Measurements from ENCODE around the gene IQCK. TPM values are rescaled to one million over a fixed set of nuclear protein-coding genes. Genes with fewer than 3 reads are reported as not detected.

Gene IQCK
- total RNA-seq, 3 donors from 2014 or later, result 25.9 to 63.8 (median 34.7) TPM

GRCh38 chr16:19733551-19733950 lies 15.5 kb downstream of the IQCK start:
- H3K27ac ChIP-seq, result no peak overlapping the region
- DNase-seq (ENCODE audit: low spot score in 2 of 2), result no peak
- no peaks in the 10 kb centered on the region for H3K9me3 ChIP-seq
- intact Hi-C loops (cut with DNase I; ENCODE audit: low total_unique reads), result no loop called here
- no peak for TF ChIP-seq POLR2AphosphoS5 (IDR thresholded peaks at IDR 0.05)
- no peak for TF ChIP-seq POLR2A (IDR thresholded peaks at IDR 0.05)
- no peak for TF ChIP-seq CTCF (IDR thresholded peaks at IDR 0.05)
- no peak overlapping the region for H3K4me3 ChIP-seq
- H3K36me3 ChIP-seq, result no peaks in the 10 kb centered on the region
- no peaks in the 10 kb centered on the region for H3K4me1 ChIP-seq
- no peaks in the 10 kb centered on the region for H3K27me3 ChIP-seq

GRCh38 chr16:19735074-19735867 lies 17.2 kb downstream of the IQCK start:
- intact Hi-C loops (cut with DNase I; ENCODE audit: low total_unique reads), result no loop called here
- DNase-seq (ENCODE audit: low spot score in 2 of 2), result no peak
- H3K36me3 ChIP-seq, result no peaks in the 10 kb centered on the region
- H3K27me3 ChIP-seq, result no peaks in the 10 kb centered on the region
- no peaks in the 10 kb centered on the region for H3K9me3 ChIP-seq
- H3K4me1 ChIP-seq, result no peaks in the 10 kb centered on the region
- no peak overlapping the region for H3K4me3 ChIP-seq
- no peak overlapping the region for H3K27ac ChIP-seq
- TF ChIP-seq CTCF (IDR thresholded peaks at IDR 0.05) (no peak), POLR2AphosphoS5 (IDR thresholded peaks at IDR 0.05) (no peak), POLR2A (IDR thresholded peaks at IDR 0.05) (no peak)

- Histone ChIP-seq H3K4me1 (no peaks in the 10 kb centered on the region), H3K4me3 (no peak overlapping the region), H3K36me3 (no peaks in the 10 kb centered on the region), H3K9me3 (no peaks in the 10 kb centered on the region), H3K27me3 (no peaks in the 10 kb centered on the region), H3K27ac (no peak overlapping the region)
- intact Hi-C loops (cut with DNase I; ENCODE audit: low total_unique reads), result no loop called here
- DNase-seq (ENCODE audit: low spot score in 2 of 2), result no peak
- no peak for TF ChIP-seq POLR2AphosphoS5 (IDR thresholded peaks at IDR 0.05)
- TF ChIP-seq POLR2A (IDR thresholded peaks at IDR 0.05), result no peak
- TF ChIP-seq CTCF (IDR thresholded peaks at IDR 0.05), result no peak
Measured at GRCh38 chr16:19737306-19738038, 19.4 kb downstream of the IQCK start.

- TF ChIP-seq POLR2AphosphoS5 (IDR thresholded peaks at IDR 0.05) (no peak), CTCF (IDR thresholded peaks at IDR 0.05) (no peak), POLR2A (IDR thresholded peaks at IDR 0.05) (no peak)
- intact Hi-C loops (cut with DNase I; ENCODE audit: low total_unique reads), result no loop called here
- Histone ChIP-seq H3K9me3 (no peaks in the 10 kb centered on the region), H3K27me3 (no peaks in the 10 kb centered on the region), H3K4me1 (no peaks in the 10 kb centered on the region), H3K27ac (no peak overlapping the region), H3K36me3 (no peaks in the 10 kb centered on the region), H3K4me3 (no peak overlapping the region)
- DNase-seq (ENCODE audit: low spot score in 2 of 2), result no peak
Measured at GRCh38 chr16:19741354-19741753, 23.3 kb downstream of the IQCK start.

- no peak overlapping the region for H3K27ac ChIP-seq
- no peak overlapping the region for H3K4me3 ChIP-seq
- no peak for TF ChIP-seq POLR2A (IDR thresholded peaks at IDR 0.05)
- no peak for TF ChIP-seq CTCF (IDR thresholded peaks at IDR 0.05)
- no peak for TF ChIP-seq POLR2AphosphoS5 (IDR thresholded peaks at IDR 0.05)
- H3K4me1 ChIP-seq, result no peaks in the 10 kb centered on the region
- intact Hi-C loops (cut with DNase I; ENCODE audit: low total_unique reads), result no loop called here
- DNase-seq (ENCODE audit: low spot score in 2 of 2), result no peak
- H3K36me3 ChIP-seq, result no peaks in the 10 kb centered on the region
- no peaks in the 10 kb centered on the region for H3K9me3 ChIP-seq
- no peaks in the 10 kb centered on the region for H3K27me3 ChIP-seq
Measured at GRCh38 chr16:19743816-19744159, 25.7 kb downstream of the IQCK start.

All from breast epithelium (tissue), 4 donors.